GM23338 (cell line): ENCODE data around the gene FBXO8. TPM values are rescaled to one million over a fixed set of nuclear protein-coding genes. Genes with fewer than 3 reads are reported as not detected.

ENCODE experiments used
- ATAC-seq: fragments of 200-7000 bp; cut with Tn5 transposase; 3 replicates; pipeline ENCODE4 v1.9.1; 2020
- DNase-seq: peaks from one replicate; pipeline ENCODE4 v3.0.0-alpha.2; 2015; ENCODE audit warnings: low spot score
- H2AFZ ChIP-seq: fragments of 200-600 bp; sonication (generic); 2 replicates; pipeline ENCODE4 v1.8.0; 2016; ENCODE audit warnings: antibody characterized with exemption, mild to moderate bottlenecking, moderate library complexity
- H3F3A ChIP-seq: fragments of 200-600 bp; sonication (generic); replicated peaks from 2 replicates; pipeline ENCODE4 v1.8.0; 2017; ENCODE audit warnings: antibody characterized with exemption, mixed run types, low read depth
- H3K27ac ChIP-seq: fragments of 200-600 bp; sonication (generic); 2 replicates; pipeline ENCODE4 v1.6.1; 2016; ENCODE audit warnings: low read depth
- H3K27me3 ChIP-seq: fragments of 200-600 bp; sonication (generic); 2 replicates; pipeline ENCODE4 v1.8.0; 2016; ENCODE audit warnings: mild to moderate bottlenecking, mixed run types, moderate library complexity; ENCODE audit not compliant: insufficient read depth
- H3K36me3 ChIP-seq: fragments of 200-600 bp; sonication (generic); 2 replicates; pipeline ENCODE4 v1.8.0; 2016; ENCODE audit warnings: mild to moderate bottlenecking; ENCODE audit not compliant: insufficient read depth
- H3K4me1 ChIP-seq: fragments of 200-600 bp; sonication (generic); 2 replicates; pipeline ENCODE4 v1.8.0; 2016; ENCODE audit warnings: mild to moderate bottlenecking, moderate library complexity; ENCODE audit not compliant: insufficient read depth
- H3K4me2 ChIP-seq: fragments of 200-600 bp; sonication (generic); 2 replicates; pipeline ENCODE4 v1.7.1; 2017; ENCODE audit warnings: mixed run types
- H3K4me3 ChIP-seq: fragments of 200-600 bp; sonication (generic); 2 replicates; pipeline ENCODE4 v1.6.1; 2016; ENCODE audit warnings: mixed run types
- H3K79me2 ChIP-seq: fragments of 200-600 bp; sonication (generic); replicated peaks from 2 replicates; pipeline ENCODE4 v1.8.0; 2017; ENCODE audit warnings: mild to moderate bottlenecking; ENCODE audit not compliant: insufficient read depth
- H3K9me2 ChIP-seq: fragments of 200-600 bp; sonication (generic); 2 replicates; pipeline ENCODE4 v1.8.0; 2017; ENCODE audit not compliant: insufficient read depth
- H4K20me1 ChIP-seq: fragments of 200-600 bp; sonication (generic); replicated peaks from 2 replicates; pipeline ENCODE4 v1.8.0; 2017; ENCODE audit warnings: mild to moderate bottlenecking; ENCODE audit not compliant: insufficient read depth
- H3K27ac Mint-ChIP-seq: 2 replicates; pipeline ENCODE4 v1.8.0; 2020; ENCODE audit warnings: inconsistent platforms, mild to moderate bottlenecking, moderate library complexity, mixed read lengths
- H3K27me3 Mint-ChIP-seq: 3 replicates; pipeline ENCODE4 v1.8.0; 2022; ENCODE audit warnings: low read depth, mild to moderate bottlenecking, moderate library complexity, mixed read lengths, inconsistent platforms; ENCODE audit not compliant: insufficient read depth, poor library complexity
- H3K36me3 Mint-ChIP-seq: 3 replicates; pipeline ENCODE4 v1.8.0; 2021; ENCODE audit warnings: low read depth, mild to moderate bottlenecking, inconsistent platforms, moderate library complexity, mixed read lengths
- H3K4me1 Mint-ChIP-seq: 3 replicates; pipeline ENCODE4 v1.8.0; 2020; ENCODE audit warnings: mild to moderate bottlenecking, inconsistent platforms, mixed read lengths
- H3K4me3 Mint-ChIP-seq: 3 replicates; pipeline ENCODE4 v1.8.0; 2021; ENCODE audit warnings: moderate library complexity, mild to moderate bottlenecking, inconsistent platforms, mixed read lengths
- H3K9me3 Mint-ChIP-seq: 3 replicates; pipeline ENCODE4 v1.8.0; 2020; ENCODE audit warnings: moderate library complexity, mild to moderate bottlenecking, inconsistent platforms, mixed read lengths
- EZH2 ChIP-seq: fragments of 200-600 bp; sonication (generic); IDR thresholded peaks from one replicate; pipeline ENCODE4 v1.8.0; 2017; ENCODE audit warnings: antibody characterized with exemption, mild to moderate bottlenecking, low read depth; ENCODE audit not compliant: unreplicated experiment
- EZH2phosphoT487 ChIP-seq: fragments of 200-600 bp; sonication (generic); IDR thresholded peaks from one replicate; pipeline ENCODE4 v1.8.1; 2018; ENCODE audit warnings: antibody characterized with exemption; ENCODE audit not compliant: unreplicated experiment
- STAT1 ChIP-seq: IDR thresholded peaks from one replicate; pipeline ENCODE4 v1.6.1; 2016; ENCODE audit warnings: antibody characterized with exemption; ENCODE audit not compliant: unreplicated experiment
- polyA plus RNA-seq: library from polyadenylated mRNA; unstranded; fragments of >200 nt; fragmentation: Nextera tagmentation; extraction: Ambion mirVana; gene quantifications from 2 replicates; pipeline ENCODE4 v1.2.1, GENCODE V29; 2016
- total RNA-seq: library from RNA; depleted of rRNA; stranded (reverse); fragments of >200 nt; shearing (Covaris generic); gene quantifications from 2 replicates; pipeline ENCODE4 v1.2.3, GENCODE V29; 2014
- TF ChIP-seq, protein P1 (sequence below): IDR thresholded peaks from 2 replicates; pipeline ENCODE4 v1.6.1; 2016; ENCODE audit warnings: antibody characterized with exemption
- TF ChIP-seq, protein P2 (sequence below): fragments of 250-450 bp; sonication (Bioruptor Pico); IDR thresholded peaks from 2 replicates; pipeline ENCODE4 v1.5.0; 2020; ENCODE audit warnings: mild to moderate bottlenecking, moderate library complexity

Gene FBXO8
- total and polyA plus RNA-seq, 2 experiments from 2014 or later: 5.8 to 7.9 TPM

GRCh38 chr4:174228988-174229387 lies 54.5 kb downstream of the FBXO8 start:
- DNase-seq: no peak
- H3K4me1 ChIP-seq: no peaks in the 10 kb centered on the region
- no peaks in the 10 kb centered on the region for H3K27me3 ChIP-seq
- no peaks in the 10 kb centered on the region for H3F3A ChIP-seq
- no peak overlapping the region for H3K4me3 ChIP-seq
- Mint-ChIP-seq H3K9me3 (no peaks in the 10 kb centered on the region), H3K4me1 (no peaks in the 10 kb centered on the region), H3K36me3 (no peaks in the 10 kb centered on the region), H3K27ac (no peak overlapping the region), H3K4me3 (no peak overlapping the region), H3K27me3 (peaks cover 2% of the 10 kb centered on the region)
- H3K27ac ChIP-seq: no peak overlapping the region
- no peak overlapping the region for H3K4me2 ChIP-seq
- no peaks in the 10 kb centered on the region for H4K20me1 ChIP-seq
- TF ChIP-seq EZH2phosphoT487: no peak
- TF ChIP-seq STAT1: no peak
- TF ChIP-seq EZH2: no peak
- TF ChIP-seq, protein P1, sequence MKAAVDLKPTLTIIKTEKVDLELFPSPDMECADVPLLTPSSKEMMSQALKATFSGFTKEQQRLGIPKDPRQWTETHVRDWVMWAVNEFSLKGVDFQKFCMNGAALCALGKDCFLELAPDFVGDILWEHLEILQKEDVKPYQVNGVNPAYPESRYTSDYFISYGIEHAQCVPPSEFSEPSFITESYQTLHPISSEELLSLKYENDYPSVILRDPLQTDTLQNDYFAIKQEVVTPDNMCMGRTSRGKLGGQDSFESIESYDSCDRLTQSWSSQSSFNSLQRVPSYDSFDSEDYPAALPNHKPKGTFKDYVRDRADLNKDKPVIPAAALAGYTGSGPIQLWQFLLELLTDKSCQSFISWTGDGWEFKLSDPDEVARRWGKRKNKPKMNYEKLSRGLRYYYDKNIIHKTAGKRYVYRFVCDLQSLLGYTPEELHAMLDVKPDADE: no peak
- TF ChIP-seq, protein P2, sequence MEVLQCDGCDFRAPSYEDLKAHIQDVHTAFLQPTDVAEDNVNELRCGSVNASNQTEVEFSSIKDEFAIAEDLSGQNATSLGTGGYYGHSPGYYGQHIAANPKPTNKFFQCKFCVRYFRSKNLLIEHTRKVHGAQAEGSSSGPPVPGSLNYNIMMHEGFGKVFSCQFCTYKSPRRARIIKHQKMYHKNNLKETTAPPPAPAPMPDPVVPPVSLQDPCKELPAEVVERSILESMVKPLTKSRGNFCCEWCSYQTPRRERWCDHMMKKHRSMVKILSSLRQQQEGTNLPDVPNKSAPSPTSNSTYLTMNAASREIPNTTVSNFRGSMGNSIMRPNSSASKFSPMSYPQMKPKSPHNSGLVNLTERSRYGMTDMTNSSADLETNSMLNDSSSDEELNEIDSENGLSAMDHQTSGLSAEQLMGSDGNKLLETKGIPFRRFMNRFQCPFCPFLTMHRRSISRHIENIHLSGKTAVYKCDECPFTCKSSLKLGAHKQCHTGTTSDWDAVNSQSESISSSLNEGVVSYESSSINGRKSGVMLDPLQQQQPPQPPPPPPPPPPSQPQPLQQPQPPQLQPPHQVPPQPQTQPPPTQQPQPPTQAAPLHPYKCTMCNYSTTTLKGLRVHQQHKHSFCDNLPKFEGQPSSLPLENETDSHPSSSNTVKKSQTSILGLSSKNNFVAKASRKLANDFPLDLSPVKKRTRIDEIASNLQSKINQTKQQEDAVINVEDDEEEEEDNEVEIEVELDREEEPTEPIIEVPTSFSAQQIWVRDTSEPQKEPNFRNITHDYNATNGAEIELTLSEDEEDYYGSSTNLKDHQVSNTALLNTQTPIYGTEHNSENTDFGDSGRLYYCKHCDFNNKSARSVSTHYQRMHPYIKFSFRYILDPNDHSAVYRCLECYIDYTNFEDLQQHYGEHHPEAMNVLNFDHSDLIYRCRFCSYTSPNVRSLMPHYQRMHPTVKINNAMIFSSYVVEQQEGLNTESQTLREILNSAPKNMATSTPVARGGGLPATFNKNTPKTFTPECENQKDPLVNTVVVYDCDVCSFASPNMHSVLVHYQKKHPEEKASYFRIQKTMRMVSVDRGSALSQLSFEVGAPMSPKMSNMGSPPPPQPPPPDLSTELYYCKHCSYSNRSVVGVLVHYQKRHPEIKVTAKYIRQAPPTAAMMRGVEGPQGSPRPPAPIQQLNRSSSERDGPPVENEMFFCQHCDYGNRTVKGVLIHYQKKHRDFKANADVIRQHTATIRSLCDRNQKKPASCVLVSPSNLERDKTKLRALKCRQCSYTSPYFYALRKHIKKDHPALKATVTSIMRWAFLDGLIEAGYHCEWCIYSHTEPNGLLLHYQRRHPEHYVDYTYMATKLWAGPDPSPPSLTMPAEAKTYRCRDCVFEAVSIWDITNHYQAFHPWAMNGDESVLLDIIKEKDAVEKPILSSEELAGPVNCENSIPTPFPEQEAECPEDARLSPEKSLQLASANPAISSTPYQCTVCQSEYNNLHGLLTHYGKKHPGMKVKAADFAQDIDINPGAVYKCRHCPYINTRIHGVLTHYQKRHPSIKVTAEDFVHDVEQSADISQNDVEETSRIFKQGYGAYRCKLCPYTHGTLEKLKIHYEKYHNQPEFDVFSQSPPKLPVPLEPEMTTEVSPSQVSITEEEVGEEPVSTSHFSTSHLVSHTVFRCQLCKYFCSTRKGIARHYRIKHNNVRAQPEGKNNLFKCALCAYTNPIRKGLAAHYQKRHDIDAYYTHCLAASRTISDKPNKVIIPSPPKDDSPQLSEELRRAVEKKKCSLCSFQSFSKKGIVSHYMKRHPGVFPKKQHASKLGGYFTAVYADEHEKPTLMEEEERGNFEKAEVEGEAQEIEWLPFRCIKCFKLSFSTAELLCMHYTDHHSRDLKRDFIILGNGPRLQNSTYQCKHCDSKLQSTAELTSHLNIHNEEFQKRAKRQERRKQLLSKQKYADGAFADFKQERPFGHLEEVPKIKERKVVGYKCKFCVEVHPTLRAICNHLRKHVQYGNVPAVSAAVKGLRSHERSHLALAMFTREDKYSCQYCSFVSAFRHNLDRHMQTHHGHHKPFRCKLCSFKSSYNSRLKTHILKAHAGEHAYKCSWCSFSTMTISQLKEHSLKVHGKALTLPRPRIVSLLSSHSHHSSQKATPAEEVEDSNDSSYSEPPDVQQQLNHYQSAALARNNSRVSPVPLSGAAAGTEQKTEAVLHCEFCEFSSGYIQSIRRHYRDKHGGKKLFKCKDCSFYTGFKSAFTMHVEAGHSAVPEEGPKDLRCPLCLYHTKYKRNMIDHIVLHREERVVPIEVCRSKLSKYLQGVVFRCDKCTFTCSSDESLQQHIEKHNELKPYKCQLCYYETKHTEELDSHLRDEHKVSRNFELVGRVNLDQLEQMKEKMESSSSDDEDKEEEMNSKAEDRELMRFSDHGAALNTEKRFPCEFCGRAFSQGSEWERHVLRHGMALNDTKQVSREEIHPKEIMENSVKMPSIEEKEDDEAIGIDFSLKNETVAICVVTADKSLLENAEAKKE (CRISPR knock-in tag): no peak
- H2AFZ ChIP-seq: no peak overlapping the region
- no peaks in the 10 kb centered on the region for H3K9me2 ChIP-seq
- H3K79me2 ChIP-seq: no peaks in the 10 kb centered on the region
- ATAC-seq: no peak
- no peaks in the 10 kb centered on the region for H3K36me3 ChIP-seq
